ENCODE data around the gene TSSC4.

The TSSC4 gene

GRCh38 chr11:2409611-2410468 lies 9.3 kb downstream of the TSSC4 start:
- Histone ChIP-seq H3K9ac (ENCODE audit: low read depth, low read length) (no peak overlapping the region), H3K36me3 (ENCODE audit: control insufficient read depth, insufficient read depth, low read length) (no peaks in the 10 kb centered on the region), H3K27me3 (ENCODE audit: control insufficient read depth, insufficient read depth, low read length) (no peaks in the 10 kb centered on the region), H3K9me3 (ENCODE audit: control insufficient read depth, insufficient read depth, low read length) (no peaks in the 10 kb centered on the region), H3K4me3 (ENCODE audit: low read depth, low read length) (no peak overlapping the region), H3K4me1 (ENCODE audit: control insufficient read depth, insufficient read depth, low read length) (no peaks in the 10 kb centered on the region)

- H3K4me1 ChIP-seq (ENCODE audit: control insufficient read depth, insufficient read depth, low read length) = no peaks in the 10 kb centered on the region
- H3K4me3 ChIP-seq (ENCODE audit: low read depth, low read length) = no peak overlapping the region
- H3K9me3 ChIP-seq (ENCODE audit: control insufficient read depth, insufficient read depth, low read length) = no peaks in the 10 kb centered on the region
- H3K36me3 ChIP-seq (ENCODE audit: control insufficient read depth, insufficient read depth, low read length) = no peaks in the 10 kb centered on the region
- no peaks in the 10 kb centered on the region for H3K27me3 ChIP-seq (ENCODE audit: control insufficient read depth, insufficient read depth, low read length)
- H3K9ac ChIP-seq (ENCODE audit: low read depth, low read length) = no peak overlapping the region
Measured at GRCh38 chr11:2410616-2411015, 10.1 kb downstream of the TSSC4 start.

GRCh38 chr11:2411446-2412305 lies 11.1 kb downstream of the TSSC4 start:
- Histone ChIP-seq H3K27me3 (ENCODE audit: control insufficient read depth, insufficient read depth, low read length) (no peaks in the 10 kb centered on the region), H3K9me3 (ENCODE audit: control insufficient read depth, insufficient read depth, low read length) (no peaks in the 10 kb centered on the region), H3K9ac (ENCODE audit: low read depth, low read length) (no peak overlapping the region), H3K36me3 (ENCODE audit: control insufficient read depth, insufficient read depth, low read length) (no peaks in the 10 kb centered on the region), H3K4me1 (ENCODE audit: control insufficient read depth, insufficient read depth, low read length) (no peaks in the 10 kb centered on the region), H3K4me3 (ENCODE audit: low read depth, low read length) (no peak overlapping the region)

GRCh38 chr11:2412323-2412722 lies 11.8 kb downstream of the TSSC4 start:
- Histone ChIP-seq H3K27me3 (ENCODE audit: control insufficient read depth, insufficient read depth, low read length) (no peaks in the 10 kb centered on the region), H3K4me1 (ENCODE audit: control insufficient read depth, insufficient read depth, low read length) (no peaks in the 10 kb centered on the region)

GRCh38 chr11:2413742-2414579 lies 13.4 kb downstream of the TSSC4 start:
- H3K36me3 ChIP-seq (ENCODE audit: control insufficient read depth, insufficient read depth, low read length) = no peaks in the 10 kb centered on the region
- H3K4me1 ChIP-seq (ENCODE audit: control insufficient read depth, insufficient read depth, low read length) = no peaks in the 10 kb centered on the region
- no peaks in the 10 kb centered on the region for H3K27me3 ChIP-seq (ENCODE audit: control insufficient read depth, insufficient read depth, low read length)
- H3K9me3 ChIP-seq (ENCODE audit: control insufficient read depth, insufficient read depth, low read length) = no peaks in the 10 kb centered on the region
- H3K9ac ChIP-seq (ENCODE audit: low read depth, low read length) = no peak overlapping the region
- no peak overlapping the region for H3K4me3 ChIP-seq (ENCODE audit: low read depth, low read length)

More at GRCh38 chr11:2412323-2412722, 11.8 kb downstream of the TSSC4 start:
- Histone ChIP-seq H3K4me3 (ENCODE audit: low read depth, low read length) (no peak overlapping the region), H3K36me3 (ENCODE audit: control insufficient read depth, insufficient read depth, low read length) (no peaks in the 10 kb centered on the region), H3K9me3 (ENCODE audit: control insufficient read depth, insufficient read depth, low read length) (no peaks in the 10 kb centered on the region), H3K9ac (ENCODE audit: low read depth, low read length) (no peak overlapping the region)

GRCh38 chr11:2414616-2415015 lies 14.1 kb downstream of the TSSC4 start:
- no peak overlapping the region for H3K4me3 ChIP-seq (ENCODE audit: low read depth, low read length)
- H3K27me3 ChIP-seq (ENCODE audit: control insufficient read depth, insufficient read depth, low read length) = no peaks in the 10 kb centered on the region
- no peaks in the 10 kb centered on the region for H3K4me1 ChIP-seq (ENCODE audit: control insufficient read depth, insufficient read depth, low read length)
- H3K9me3 ChIP-seq (ENCODE audit: control insufficient read depth, insufficient read depth, low read length) = no peaks in the 10 kb centered on the region
- H3K36me3 ChIP-seq (ENCODE audit: control insufficient read depth, insufficient read depth, low read length) = no peaks in the 10 kb centered on the region
- no peak overlapping the region for H3K9ac ChIP-seq (ENCODE audit: low read depth, low read length)

GRCh38 chr11:2415171-2415570 lies 14.6 kb downstream of the TSSC4 start:
- no peak overlapping the region for H3K4me3 ChIP-seq (ENCODE audit: low read depth, low read length)
- no peak overlapping the region for H3K9ac ChIP-seq (ENCODE audit: low read depth, low read length)
- no peaks in the 10 kb centered on the region for H3K36me3 ChIP-seq (ENCODE audit: control insufficient read depth, insufficient read depth, low read length)
- H3K27me3 ChIP-seq (ENCODE audit: control insufficient read depth, insufficient read depth, low read length) = no peaks in the 10 kb centered on the region
- H3K9me3 ChIP-seq (ENCODE audit: control insufficient read depth, insufficient read depth, low read length) = no peaks in the 10 kb centered on the region
- H3K4me1 ChIP-seq (ENCODE audit: control insufficient read depth, insufficient read depth, low read length) = no peaks in the 10 kb centered on the region

- Histone ChIP-seq H3K36me3 (ENCODE audit: control insufficient read depth, insufficient read depth, low read length) (no peaks in the 10 kb centered on the region), H3K4me3 (ENCODE audit: low read depth, low read length) (no peak overlapping the region), H3K9ac (ENCODE audit: low read depth, low read length) (no peak overlapping the region), H3K9me3 (ENCODE audit: control insufficient read depth, insufficient read depth, low read length) (no peaks in the 10 kb centered on the region), H3K4me1 (ENCODE audit: control insufficient read depth, insufficient read depth, low read length) (no peaks in the 10 kb centered on the region), H3K27me3 (ENCODE audit: control insufficient read depth, insufficient read depth, low read length) (no peaks in the 10 kb centered on the region)
Measured at GRCh38 chr11:2415601-2416380, 15.2 kb downstream of the TSSC4 start.

- H3K4me3 ChIP-seq (ENCODE audit: low read depth, low read length) = no peak overlapping the region
- no peaks in the 10 kb centered on the region for H3K36me3 ChIP-seq (ENCODE audit: control insufficient read depth, insufficient read depth, low read length)
- no peaks in the 10 kb centered on the region for H3K27me3 ChIP-seq (ENCODE audit: control insufficient read depth, insufficient read depth, low read length)
- no peak overlapping the region for H3K9ac ChIP-seq (ENCODE audit: low read depth, low read length)
- no peaks in the 10 kb centered on the region for H3K9me3 ChIP-seq (ENCODE audit: control insufficient read depth, insufficient read depth, low read length)
- H3K4me1 ChIP-seq (ENCODE audit: control insufficient read depth, insufficient read depth, low read length) = no peaks in the 10 kb centered on the region
Measured at GRCh38 chr11:2416765-2417164, 16.2 kb downstream of the TSSC4 start.

GRCh38 chr11:2417856-2418692 lies 17.5 kb downstream of the TSSC4 start:
- Histone ChIP-seq H3K9ac (ENCODE audit: low read depth, low read length) (no peak overlapping the region), H3K27me3 (ENCODE audit: control insufficient read depth, insufficient read depth, low read length) (no peaks in the 10 kb centered on the region), H3K36me3 (ENCODE audit: control insufficient read depth, insufficient read depth, low read length) (no peaks in the 10 kb centered on the region), H3K4me3 (ENCODE audit: low read depth, low read length) (no peak overlapping the region), H3K4me1 (ENCODE audit: control insufficient read depth, insufficient read depth, low read length) (no peaks in the 10 kb centered on the region), H3K9me3 (ENCODE audit: control insufficient read depth, insufficient read depth, low read length) (no peaks in the 10 kb centered on the region)
